ENCODE results near the gene KIRREL3.

KIRREL3 gene

DNA sequence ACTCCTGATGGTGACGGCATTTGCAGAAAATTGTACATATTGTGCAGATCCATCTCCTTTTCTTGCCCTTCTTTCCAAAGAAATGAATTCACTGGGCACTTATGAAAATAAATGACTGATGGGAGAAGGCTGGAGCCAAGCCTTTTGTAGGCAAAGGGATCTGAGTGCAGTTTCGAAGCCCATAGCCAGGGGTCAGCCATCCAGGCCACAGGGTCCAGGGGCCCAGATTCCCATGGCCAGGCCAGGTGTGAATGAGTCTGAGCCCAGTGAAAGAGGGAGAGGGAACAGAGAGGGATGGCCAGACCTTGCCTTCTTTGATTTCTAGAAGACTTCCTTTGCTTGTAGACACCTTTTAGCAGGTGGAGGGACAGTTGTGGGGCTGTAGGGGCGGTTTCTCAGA, 209.1 kb downstream of the KIRREL3 start:
- TF ChIP-seq GATA3 (IDR thresholded peaks at IDR 0.05; ENCODE audit: low read depth, low read length), result no peak
- TF ChIP-seq GATA2 (IDR thresholded peaks at IDR 0.05; ENCODE audit: low read depth, low read length), result no peak

DNA sequence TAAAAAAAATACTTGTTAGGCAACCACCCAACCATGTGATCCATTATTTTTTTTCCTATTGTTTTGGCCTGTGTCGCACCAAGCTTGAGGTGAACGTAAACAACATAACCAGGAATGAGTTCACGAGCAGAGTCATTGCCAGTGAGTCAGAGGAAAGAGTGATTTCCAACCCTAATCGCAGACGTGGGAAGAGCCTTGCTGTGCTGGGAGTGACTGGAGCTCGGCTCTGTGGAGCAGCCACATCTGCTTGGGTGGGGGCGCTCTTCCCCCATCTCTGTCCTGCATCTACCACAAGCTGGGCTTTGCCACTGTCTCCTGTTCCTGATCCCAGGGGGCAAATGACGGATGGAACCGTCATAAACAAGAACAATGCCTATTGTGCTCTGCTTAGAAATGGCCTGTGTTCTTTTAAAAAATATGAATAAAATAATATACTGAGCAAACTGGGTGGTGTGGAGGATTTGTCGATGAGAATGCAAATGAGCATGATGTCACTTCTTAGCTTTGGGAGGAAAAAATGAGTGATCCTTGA, 210.0 kb downstream of the KIRREL3 start:
- TF ChIP-seq GATA3 (IDR thresholded peaks at IDR 0.05; ENCODE audit: low read depth, low read length), result no peak
- no peak for TF ChIP-seq GATA2 (IDR thresholded peaks at IDR 0.05; ENCODE audit: low read depth, low read length)

DNA sequence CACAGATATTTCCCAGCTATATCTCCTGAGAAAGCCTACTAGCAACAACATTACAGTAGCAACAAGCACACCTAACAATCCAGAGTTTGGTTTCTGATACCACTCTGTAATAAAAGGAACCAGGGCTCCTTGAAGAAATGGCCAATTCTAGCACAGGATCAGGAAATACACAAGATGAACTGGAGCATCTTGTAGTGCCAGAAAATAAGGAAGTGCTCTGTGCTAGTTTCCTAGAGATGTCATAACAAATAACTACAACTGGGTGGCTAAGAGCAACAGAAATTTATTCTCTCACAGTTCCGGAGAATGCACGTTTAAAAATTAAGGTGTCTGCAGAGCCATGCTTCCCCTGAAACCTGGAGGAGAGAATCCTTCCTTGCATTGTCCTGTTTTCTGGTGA, 217.8 kb downstream of the KIRREL3 start:
- TF ChIP-seq GATA3 (IDR thresholded peaks at IDR 0.05; ENCODE audit: low read depth, low read length) (no peak), GATA2 (IDR thresholded peaks at IDR 0.05; ENCODE audit: low read depth, low read length) (no peak)

DNA sequence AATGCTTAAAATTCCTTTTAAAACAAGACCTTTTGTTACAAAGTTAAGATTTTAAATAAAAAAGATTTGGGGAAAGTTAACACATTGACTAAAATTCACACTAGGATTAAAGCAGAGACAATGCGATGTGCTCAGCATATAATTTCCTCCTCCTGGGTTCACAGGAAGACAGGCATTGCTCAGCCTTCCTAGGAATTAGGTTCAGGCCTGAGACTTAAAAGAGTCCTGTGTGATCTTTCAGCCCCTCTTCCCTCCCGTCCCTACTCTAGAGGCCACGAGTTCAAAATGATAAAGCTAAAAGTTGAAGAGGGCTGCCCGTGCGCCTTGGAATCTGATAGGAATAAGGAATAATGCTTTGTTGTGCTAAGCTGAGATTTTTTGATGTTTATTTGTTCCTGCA, 218.6 kb downstream of the KIRREL3 start:
- TF ChIP-seq GATA2 (IDR thresholded peaks at IDR 0.05; ENCODE audit: low read depth, low read length), result no peak
- no peak for TF ChIP-seq GATA3 (IDR thresholded peaks at IDR 0.05; ENCODE audit: low read depth, low read length)

DNA sequence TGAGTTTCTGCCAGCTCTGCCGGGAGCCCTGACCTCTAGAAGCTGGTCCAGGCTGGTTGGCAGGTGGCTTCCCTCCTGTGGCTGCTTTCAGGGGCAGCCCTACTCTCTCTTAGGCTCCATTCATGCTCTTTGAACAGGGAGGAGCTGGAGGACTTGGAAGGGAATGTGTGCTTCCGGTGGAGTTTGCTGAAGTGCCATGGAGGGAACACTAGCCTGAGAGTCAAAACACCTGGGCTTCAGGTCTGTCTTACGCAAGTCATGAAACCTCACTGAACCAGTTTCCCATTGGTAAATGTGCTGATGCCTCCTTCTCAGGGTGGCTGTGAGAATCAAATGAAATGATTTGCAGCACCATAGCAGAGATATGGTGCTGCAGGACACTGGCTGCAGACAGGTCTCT, 224.5 kb downstream of the KIRREL3 start:
- TF ChIP-seq GATA2 (IDR thresholded peaks at IDR 0.05; ENCODE audit: low read depth, low read length), result no peak
- no peak for TF ChIP-seq GATA3 (IDR thresholded peaks at IDR 0.05; ENCODE audit: low read depth, low read length)

DNA sequence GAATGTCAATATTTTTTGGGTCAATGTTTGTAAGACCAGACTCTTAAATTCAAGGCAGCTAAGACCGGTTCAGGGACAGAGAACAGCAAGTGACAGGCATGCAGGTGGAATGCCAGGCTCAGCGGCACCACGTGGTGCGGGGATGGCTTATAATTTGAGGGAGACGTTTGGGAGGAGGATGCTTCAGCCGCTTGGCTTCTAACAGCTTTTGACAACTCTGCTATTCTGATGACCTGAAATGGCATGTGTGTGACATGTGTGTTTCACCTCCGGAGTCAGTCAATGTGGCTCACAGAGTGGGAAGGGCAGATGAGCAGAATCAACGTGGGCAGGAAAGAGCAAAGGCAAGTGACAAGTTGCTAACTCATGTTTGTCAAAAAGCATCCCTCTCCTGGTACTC, 228.3 kb downstream of the KIRREL3 start:
- no peak for TF ChIP-seq GATA3 (IDR thresholded peaks at IDR 0.05; ENCODE audit: low read depth, low read length)
- no peak for TF ChIP-seq GATA2 (IDR thresholded peaks at IDR 0.05; ENCODE audit: low read depth, low read length)

DNA sequence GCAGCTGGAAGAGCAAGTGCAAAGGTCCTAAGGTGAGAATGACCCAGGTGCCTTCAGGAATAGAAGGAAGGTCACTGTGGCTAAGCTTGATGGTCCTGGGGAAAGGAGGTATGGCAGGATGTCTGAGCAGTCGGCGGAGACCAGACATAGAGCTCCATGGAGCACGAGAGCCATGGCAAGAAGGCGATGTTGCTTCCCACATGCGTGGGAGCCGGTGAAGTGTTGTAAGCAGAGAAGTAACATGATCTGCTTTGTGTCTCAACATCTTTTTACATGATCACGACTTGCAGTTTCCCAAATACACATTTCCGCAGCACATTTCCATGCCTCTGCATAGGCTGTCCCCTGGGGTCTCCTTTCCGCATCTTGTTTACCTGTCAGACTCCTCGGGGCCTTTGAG, 231.9 kb downstream of the KIRREL3 start:
- TF ChIP-seq GATA2 (IDR thresholded peaks at IDR 0.05; ENCODE audit: low read depth, low read length), result no peak
- no peak for TF ChIP-seq GATA3 (IDR thresholded peaks at IDR 0.05; ENCODE audit: low read depth, low read length)

DNA sequence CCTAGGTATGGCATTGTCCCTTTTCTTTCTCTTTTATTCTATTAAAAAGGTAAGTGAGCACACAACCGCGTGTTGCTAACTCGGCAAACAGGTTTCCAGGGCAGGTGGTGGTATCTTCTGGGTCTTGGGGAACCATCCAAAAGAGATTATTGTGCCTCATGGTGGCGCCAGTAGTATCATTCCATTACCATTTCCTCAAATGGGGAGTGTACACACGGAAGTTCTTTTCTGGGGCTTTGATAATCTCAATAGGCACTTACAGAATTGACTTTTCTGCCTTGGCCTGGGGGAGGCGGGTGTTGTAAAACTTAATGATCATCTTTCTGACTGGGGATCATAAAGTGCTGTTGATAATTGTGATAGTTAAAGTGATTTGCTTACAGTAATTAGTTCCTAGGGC, 234.1 kb downstream of the KIRREL3 start:
- TF ChIP-seq GATA2 (IDR thresholded peaks at IDR 0.05; ENCODE audit: low read depth, low read length), result no peak
- TF ChIP-seq GATA3 (IDR thresholded peaks at IDR 0.05; ENCODE audit: low read depth, low read length), result no peak

DNA sequence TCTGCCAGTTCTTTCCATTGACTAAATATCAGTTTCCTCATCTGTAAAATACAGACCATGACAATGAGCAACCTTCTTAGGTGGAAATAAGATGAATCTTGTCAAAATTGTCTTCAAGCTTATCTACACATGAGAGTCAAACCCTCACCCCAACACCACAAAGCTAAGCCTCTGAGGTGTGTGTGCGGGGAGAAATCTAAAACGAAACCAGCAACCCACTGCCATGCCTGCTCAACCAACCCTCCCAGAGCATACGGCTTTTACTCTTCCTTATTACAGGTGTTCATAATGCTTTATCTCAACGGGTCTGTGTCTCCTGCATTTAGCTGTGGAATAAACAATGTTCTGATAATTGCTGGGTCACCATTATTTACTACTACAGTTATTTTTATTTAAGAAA, 235.4 kb downstream of the KIRREL3 start:
- no peak for TF ChIP-seq GATA2 (IDR thresholded peaks at IDR 0.05; ENCODE audit: low read depth, low read length)
- no peak for TF ChIP-seq GATA3 (IDR thresholded peaks at IDR 0.05; ENCODE audit: low read depth, low read length)

DNA sequence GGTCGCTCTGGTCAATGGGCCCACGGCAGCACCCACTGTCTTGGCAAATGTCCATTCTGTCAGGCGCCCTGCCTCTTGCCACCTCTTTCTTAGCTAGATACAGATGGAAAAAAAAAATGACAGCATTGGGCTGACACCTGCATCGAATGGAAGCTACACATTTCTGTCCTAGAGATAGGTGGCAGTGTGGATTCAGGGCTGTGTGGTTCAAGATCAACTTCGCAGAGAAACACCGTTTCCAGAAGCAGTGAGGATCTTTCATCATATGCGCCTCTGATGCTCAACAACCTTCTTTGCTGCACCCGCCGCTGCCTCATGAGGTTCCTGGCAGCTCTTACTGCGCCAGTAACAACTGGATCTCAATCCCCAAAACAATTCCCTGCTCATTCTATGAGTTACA, 236.3 kb downstream of the KIRREL3 start:
- TF ChIP-seq GATA2 (IDR thresholded peaks at IDR 0.05; ENCODE audit: low read depth, low read length) (no peak), GATA3 (IDR thresholded peaks at IDR 0.05; ENCODE audit: low read depth, low read length) (no peak)

DNA sequence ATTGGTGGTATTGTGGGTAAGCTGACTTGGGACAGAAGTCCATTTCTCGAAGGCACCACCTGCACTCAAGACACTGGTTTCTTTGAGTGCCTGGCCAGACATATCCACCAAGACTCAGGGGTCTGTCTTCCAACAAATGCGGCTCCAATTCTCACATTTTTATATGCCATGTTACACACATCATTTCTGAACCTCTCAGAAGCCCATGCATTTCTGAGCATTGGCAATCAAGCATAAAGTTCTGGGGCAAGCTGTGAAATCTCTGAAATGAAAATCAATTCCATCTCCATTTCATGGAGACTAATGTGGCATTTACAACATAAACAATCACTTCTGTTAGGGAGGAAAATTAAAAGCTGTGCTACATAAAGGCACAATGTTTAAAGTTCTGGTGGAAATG, 243.7 kb downstream of the KIRREL3 start:
- TF ChIP-seq GATA2 (IDR thresholded peaks at IDR 0.05; ENCODE audit: low read depth, low read length), result no peak
- TF ChIP-seq GATA3 (IDR thresholded peaks at IDR 0.05; ENCODE audit: low read depth, low read length), result no peak

DNA sequence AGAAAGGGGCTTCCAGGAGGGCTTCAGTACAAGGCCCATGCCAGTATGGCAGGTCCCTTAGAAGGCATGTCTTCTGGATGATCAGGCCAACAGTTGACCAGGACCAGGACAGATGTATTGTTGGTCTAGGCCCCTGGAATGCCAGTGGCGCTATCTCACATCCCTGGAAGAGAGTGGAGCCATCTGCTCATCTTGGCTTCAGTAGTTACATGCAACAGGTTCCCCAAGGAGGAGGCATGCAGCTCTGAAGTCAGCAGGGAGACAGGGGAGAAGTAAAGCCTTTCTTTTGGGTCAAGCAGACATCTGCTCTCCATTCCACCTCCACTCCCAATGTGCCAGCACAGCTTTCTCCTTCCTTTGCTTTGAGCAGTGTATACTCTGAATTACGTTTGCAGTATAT, 244.1 kb downstream of the KIRREL3 start:
- TF ChIP-seq GATA3 (IDR thresholded peaks at IDR 0.05; ENCODE audit: low read depth, low read length), result no peak
- TF ChIP-seq GATA2 (IDR thresholded peaks at IDR 0.05; ENCODE audit: low read depth, low read length), result no peak

DNA sequence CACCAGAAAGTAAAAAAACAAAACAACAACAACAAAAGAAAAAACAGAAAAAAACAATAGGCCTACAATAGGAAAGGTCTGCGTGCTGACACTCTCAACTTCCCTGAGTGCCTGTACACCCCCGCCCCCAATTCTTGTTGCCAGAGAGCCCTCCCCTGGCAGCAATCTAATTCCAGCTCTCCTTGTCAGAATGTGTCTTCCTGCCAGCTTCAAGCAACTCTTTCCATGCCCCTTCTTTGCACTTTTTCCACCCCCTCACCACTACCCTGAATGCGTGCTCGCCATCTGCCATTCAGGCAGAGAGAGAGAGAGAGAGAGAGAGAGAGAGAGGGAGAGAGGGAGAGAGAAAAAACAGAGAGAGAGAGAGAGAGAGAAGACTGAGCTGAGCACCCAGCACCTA, 245.0 kb downstream of the KIRREL3 start:
- TF ChIP-seq GATA3 (IDR thresholded peaks at IDR 0.05; ENCODE audit: low read depth, low read length), result no peak
- TF ChIP-seq GATA2 (IDR thresholded peaks at IDR 0.05; ENCODE audit: low read depth, low read length), result no peak

DNA sequence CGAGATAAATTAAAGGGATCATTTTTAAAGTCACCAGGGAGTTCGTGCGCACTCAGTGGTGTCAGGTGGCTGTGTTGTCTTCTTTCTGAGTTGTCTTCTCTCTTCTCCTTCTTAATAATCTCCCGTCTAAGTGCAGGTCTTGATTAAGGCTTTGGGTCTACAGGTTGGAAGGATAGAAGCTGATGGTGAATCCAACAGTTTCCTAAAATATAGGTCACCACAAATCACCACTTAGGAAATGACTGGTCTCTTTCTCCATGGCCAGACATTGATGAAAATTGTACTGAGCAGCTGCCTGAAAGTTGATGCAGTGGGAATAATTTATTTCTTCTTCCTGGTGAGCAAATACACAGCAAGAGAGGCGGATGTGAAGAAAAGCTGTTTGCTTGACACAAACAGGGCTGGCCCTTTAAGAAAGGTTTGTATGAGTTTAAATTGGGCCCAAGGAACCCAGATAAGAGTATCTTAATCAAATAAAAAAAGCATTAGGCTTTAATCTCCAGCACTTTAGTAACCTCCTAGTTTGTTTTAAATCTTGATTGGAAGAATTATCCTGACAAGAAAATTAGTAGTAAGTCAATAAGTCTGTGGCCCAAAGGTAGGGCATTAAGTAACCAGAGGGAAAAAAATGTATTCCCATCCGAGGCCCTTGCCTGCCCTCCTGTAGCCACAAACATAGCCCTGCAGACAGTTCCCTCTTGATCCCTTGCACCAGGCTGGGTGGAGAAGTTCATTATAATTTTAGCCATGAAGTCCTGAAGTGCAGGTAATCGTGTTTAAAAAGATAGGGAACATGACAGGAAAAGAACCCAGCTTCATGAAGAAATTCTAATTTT, 245.8 kb downstream of the KIRREL3 start:
- TF ChIP-seq GATA2 (IDR thresholded peaks at IDR 0.05; ENCODE audit: low read depth, low read length) (no peak), GATA3 (IDR thresholded peaks at IDR 0.05; ENCODE audit: low read depth, low read length) (no peak)

DNA sequence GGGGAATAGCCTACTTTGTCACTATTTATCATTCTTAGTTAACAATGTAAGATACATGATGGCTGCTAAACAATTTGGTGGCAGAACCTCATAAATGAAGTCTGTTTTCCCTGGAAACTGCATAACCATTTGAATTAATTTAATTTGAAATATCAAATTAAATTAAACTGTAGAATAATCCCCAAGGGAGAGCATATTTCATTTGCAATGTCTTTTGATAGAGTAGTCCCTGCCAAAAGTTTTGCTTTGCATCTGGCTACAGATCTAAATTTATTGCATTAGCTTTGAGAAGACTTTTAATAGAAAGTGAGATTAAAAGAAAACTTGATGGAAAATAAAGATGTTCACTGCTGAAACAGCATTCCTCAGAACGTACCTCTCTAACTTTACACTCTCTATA, 246.6 kb downstream of the KIRREL3 start:
- peak; percentile 13; the same call in 1 of the 2 replicates for TF ChIP-seq GATA2 (IDR thresholded peaks at IDR 0.05; ENCODE audit: low read depth, low read length)
- peak; percentile 70; the same call in 1 of the 2 replicates for TF ChIP-seq GATA3 (IDR thresholded peaks at IDR 0.05; ENCODE audit: low read depth, low read length)
